Caco-2 (cell line): ENCODE measurements around the gene ITPRIPL1. TPM values are rescaled to one million over a fixed set of nuclear protein-coding genes. Genes with fewer than 3 reads are reported as not detected.
A peak's percentile ranks its signal among the peaks of the same experiment; 100 is the strongest.

Source experiments
- BruUV-seq: library from RNA; stranded (reverse); fragments of 400-500 nt; replicated peaks from 2 replicates; lab custom pipeline; 2021; lab: Mats Ljungman, UMichigan
- CTCF ChIA-PET: fragments of 300-600 bp; sonication (Branson Sonifier 250); formaldehyde crosslinking; loops from one replicate; lab custom pipeline; 2022; ENCODE audit warnings: antibody characterized with exemption; lab: Charles Lee
- POLR2A ChIA-PET: fragments of 300-600 bp; sonication (Branson Sonifier 250); formaldehyde crosslinking; loops from one replicate; lab custom pipeline; 2022; ENCODE audit warnings: antibody characterized with exemption; lab: Charles Lee
- DNase-seq, 2 experiments: peaks; one replicate each; pipeline versions ENCODE4 v3.0.0 to v3.0.0-alpha.2; 2020 to 2022
- H3K27me3 ChIP-seq: replicated peaks from 2 replicates; pipeline ENCODE4 v1.6.0; 2011; ENCODE audit warnings: low read length; ENCODE audit not compliant: control insufficient read depth, insufficient read depth
- H3K36me3 ChIP-seq: 2 replicates; pipeline ENCODE4 v1.5.1; 2011; ENCODE audit warnings: low read length; ENCODE audit not compliant: control insufficient read depth, insufficient read depth
- H3K4me1 ChIP-seq: fragments of 250-450 bp; sonication (Bioruptor Pico); 2 replicates; pipeline ENCODE4 v1.5.1; 2020; ENCODE audit warnings: mild to moderate bottlenecking
- H3K4me3 ChIP-seq: 2 replicates; pipeline ENCODE4 v1.5.1; 2011; ENCODE audit warnings: low read depth, mild to moderate bottlenecking, control low read depth, low read length
- H3K9me3 ChIP-seq: fragments of 250-450 bp; sonication (Bioruptor Pico); 2 replicates; pipeline ENCODE4 v1.5.1; 2020; ENCODE audit warnings: mild to moderate bottlenecking, moderate library complexity
- H3K27ac Mint-ChIP-seq: one replicate; pipeline ENCODE4 v1.8.0; 2022; ENCODE audit warnings: mixed read lengths; ENCODE audit not compliant: unreplicated experiment
- H3K27me3 Mint-ChIP-seq: one replicate; pipeline ENCODE4 v1.8.0; 2022; ENCODE audit warnings: mixed read lengths; ENCODE audit not compliant: insufficient read depth, unreplicated experiment
- H3K36me3 Mint-ChIP-seq: one replicate; pipeline ENCODE4 v1.8.0; 2022; ENCODE audit warnings: mild to moderate bottlenecking, mixed read lengths; ENCODE audit not compliant: insufficient read depth, unreplicated experiment
- H3K4me1 Mint-ChIP-seq: one replicate; pipeline ENCODE4 v1.8.0; 2022; ENCODE audit warnings: low read depth, mixed read lengths; ENCODE audit not compliant: unreplicated experiment
- H3K4me3 Mint-ChIP-seq: one replicate; pipeline ENCODE4 v1.8.0; 2022; ENCODE audit warnings: mild to moderate bottlenecking, moderate library complexity, mixed read lengths; ENCODE audit not compliant: unreplicated experiment
- H3K9me3 Mint-ChIP-seq: one replicate; pipeline ENCODE4 v1.8.0; 2022; ENCODE audit warnings: mixed read lengths; ENCODE audit not compliant: unreplicated experiment
- intact Hi-C: fragments of 100-400 bp; cut with micrococcal nuclease; formaldehyde crosslinking; loops from one replicate; pipeline ENCODE4 v1.10.0; 2022; ENCODE audit not compliant: unreplicated experiment
- total RNA-seq: library from RNA; stranded (reverse); gene quantifications from 2 replicates; pipeline ENCODE4 v1.2.3, GENCODE V29; 2022
- TF ChIP-seq, protein P1 (sequence below), 2 experiments: fragments of 200-600 bp in 1 of 2; IDR thresholded peaks; 1 replicate in 1 of 2; 2 replicates in 1 of 2; pipeline versions ENCODE4 v1.5.1 to v1.8.0; 2011 to 2022; ENCODE audit warnings: antibody characterized with exemption in 1 of 2, control low read depth in 1 of 2, inconsistent platforms in 1 of 2, low read depth in 1 of 2, low read length in 1 of 2, mild to moderate bottlenecking in 1 of 2, moderate library complexity in 1 of 2; ENCODE audit not compliant: insufficient read depth in 1 of 2, severe bottlenecking in 1 of 2, unreplicated experiment in 1 of 2

ITPRIPL1 gene
- total RNA-seq, 1 experiment from 2014 or later: 1.9 TPM

GRCh38 chr2:96336104-96336775 lies 11.1 kb downstream of the ITPRIPL1 start:
- peaks cover 19% of the 10 kb centered on the region for H3K36me3 Mint-ChIP-seq
- H3K4me1 Mint-ChIP-seq: peaks cover 28% of the 10 kb centered on the region
- H3K4me3 ChIP-seq: peak overlapping the region; percentile 94
- no peaks in the 10 kb centered on the region for H3K9me3 ChIP-seq
- ChIA-PET CTCF (interaction anchor here (0.7 to 1.6 kb wide), 7 partner anchors 9 to 424 kb away, joined by 3 to 5 read pairs (median 3); partner anchors contain the start of genes CNNM4 and STARD7), POLR2A (interaction anchor here (0.5 to 1.5 kb wide), 5 partner anchors 9 to 424 kb away, joined by 3 to 14 read pairs (median 8); partner anchors contain the start of gene SNRNP200)
- intact Hi-C loops: no loop called here
- peaks cover 10% of the 10 kb centered on the region; the same call in 1 of the 2 replicates for H3K4me1 ChIP-seq
- BruUV-seq: TSS peak; percentile 73
- peak overlapping the region; percentile 53 for H3K27ac Mint-ChIP-seq
- DNase-seq: no peak
- no peaks in the 10 kb centered on the region; the same call in 1 of the 2 replicates for H3K36me3 ChIP-seq
- H3K27me3 ChIP-seq: no peaks in the 10 kb centered on the region
- TF ChIP-seq, protein P1, sequence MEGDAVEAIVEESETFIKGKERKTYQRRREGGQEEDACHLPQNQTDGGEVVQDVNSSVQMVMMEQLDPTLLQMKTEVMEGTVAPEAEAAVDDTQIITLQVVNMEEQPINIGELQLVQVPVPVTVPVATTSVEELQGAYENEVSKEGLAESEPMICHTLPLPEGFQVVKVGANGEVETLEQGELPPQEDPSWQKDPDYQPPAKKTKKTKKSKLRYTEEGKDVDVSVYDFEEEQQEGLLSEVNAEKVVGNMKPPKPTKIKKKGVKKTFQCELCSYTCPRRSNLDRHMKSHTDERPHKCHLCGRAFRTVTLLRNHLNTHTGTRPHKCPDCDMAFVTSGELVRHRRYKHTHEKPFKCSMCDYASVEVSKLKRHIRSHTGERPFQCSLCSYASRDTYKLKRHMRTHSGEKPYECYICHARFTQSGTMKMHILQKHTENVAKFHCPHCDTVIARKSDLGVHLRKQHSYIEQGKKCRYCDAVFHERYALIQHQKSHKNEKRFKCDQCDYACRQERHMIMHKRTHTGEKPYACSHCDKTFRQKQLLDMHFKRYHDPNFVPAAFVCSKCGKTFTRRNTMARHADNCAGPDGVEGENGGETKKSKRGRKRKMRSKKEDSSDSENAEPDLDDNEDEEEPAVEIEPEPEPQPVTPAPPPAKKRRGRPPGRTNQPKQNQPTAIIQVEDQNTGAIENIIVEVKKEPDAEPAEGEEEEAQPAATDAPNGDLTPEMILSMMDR (IDR thresholded peaks at IDR 0.05; ENCODE audit: insufficient read depth in 1 of 2, low read depth in 1 of 2, low read length in 1 of 2, severe bottlenecking in 1 of 2, unreplicated experiment in 1 of 2): no peak
- H3K27me3 Mint-ChIP-seq: no peaks in the 10 kb centered on the region
- H3K9me3 Mint-ChIP-seq: no peaks in the 10 kb centered on the region
- peak overlapping the region; percentile 78 for H3K4me3 Mint-ChIP-seq

DNA sequence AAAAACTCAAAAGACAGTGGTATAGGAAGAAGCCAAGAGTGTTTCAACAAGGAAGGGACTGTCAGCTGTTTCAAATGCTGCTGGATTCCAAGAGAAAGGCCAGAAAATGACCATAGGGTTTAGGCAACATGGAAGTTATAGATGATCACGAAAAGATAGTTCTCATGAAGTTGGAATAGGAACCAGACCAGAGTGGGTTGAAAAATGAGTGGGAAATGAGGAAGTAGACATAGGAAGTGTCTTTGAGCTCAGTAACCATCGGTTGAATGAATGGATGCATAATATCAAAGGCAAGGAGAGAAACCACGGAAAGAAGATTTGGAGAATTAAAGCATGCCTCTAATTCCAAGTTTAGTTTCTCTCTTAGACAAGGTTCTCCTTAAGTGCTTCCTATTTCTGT lies 11.8 kb downstream of the ITPRIPL1 start:
- Mint-ChIP-seq H3K27me3 (no peaks in the 10 kb centered on the region), H3K27ac (no peak overlapping the region), H3K36me3 (peaks cover 21% of the 10 kb centered on the region), H3K4me1 (peaks cover 35% of the 10 kb centered on the region), H3K4me3 (peak overlapping the region; percentile 78), H3K9me3 (no peaks in the 10 kb centered on the region)
- intact Hi-C loops: no loop called here
- Histone ChIP-seq H3K27me3 (no peaks in the 10 kb centered on the region), H3K4me1 (peaks cover 13% of the 10 kb centered on the region), H3K36me3 (no peaks in the 10 kb centered on the region; the same call in 1 of the 2 replicates), H3K9me3 (no peaks in the 10 kb centered on the region), H3K4me3 (no peak overlapping the region)
- no peak for DNase-seq
- no TSS peak for BruUV-seq
- TF ChIP-seq, protein P1 (IDR thresholded peaks at IDR 0.05; ENCODE audit: insufficient read depth in 1 of 2, low read depth in 1 of 2, low read length in 1 of 2, severe bottlenecking in 1 of 2, unreplicated experiment in 1 of 2): no peak
- CTCF ChIA-PET: interaction anchor here (0.9 kb wide), 1 partner anchor 217 kb away, joined by 3 read pairs; no protein-coding TSS in a partner anchor
- POLR2A ChIA-PET: no interaction called here

DNA sequence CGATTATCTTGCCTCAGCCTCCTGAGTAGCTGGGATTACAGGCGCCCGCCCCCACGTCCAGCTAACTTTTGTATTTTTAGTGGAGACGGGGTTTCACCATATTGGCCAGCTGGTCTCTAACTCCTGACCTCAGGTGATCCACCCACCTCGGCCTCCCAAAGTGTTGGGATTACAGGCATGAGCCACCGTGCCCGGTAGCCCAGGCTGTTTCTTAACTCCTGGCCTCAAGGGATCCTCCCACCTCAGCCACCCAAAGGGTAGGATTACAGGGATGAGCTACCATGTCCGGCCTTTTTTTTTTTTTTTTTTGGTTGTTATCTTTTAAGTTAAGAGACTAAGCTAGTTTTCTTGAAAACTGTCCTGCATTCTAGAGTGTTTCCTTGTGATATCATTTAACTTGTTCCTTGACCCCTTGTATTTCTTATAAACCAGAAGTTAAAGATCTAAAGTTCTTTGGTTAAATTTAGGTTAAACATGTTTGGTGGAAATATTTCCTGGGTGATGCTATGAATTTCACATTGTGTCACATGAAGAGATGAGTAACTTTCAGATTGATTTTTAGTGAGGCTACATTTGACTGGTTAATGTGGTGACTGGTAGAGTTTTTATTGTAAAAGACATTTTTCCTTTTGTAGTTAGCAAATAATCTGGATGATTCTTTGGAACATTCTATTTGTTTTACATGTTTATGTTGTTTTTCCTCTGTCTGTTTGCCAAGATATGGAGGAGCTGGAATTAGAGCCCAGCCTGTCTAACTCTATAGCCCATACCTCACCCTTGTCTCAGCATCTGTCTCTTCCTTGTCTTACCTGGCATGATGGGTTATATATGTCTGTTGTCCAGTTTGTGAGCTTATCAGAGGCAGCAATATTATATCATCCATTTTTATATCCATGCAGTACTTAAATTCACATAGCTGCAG lies 15.6 kb downstream of the ITPRIPL1 start:
- Mint-ChIP-seq H3K36me3 (peaks cover 41% of the 10 kb centered on the region), H3K4me3 (no peak overlapping the region), H3K9me3 (no peaks in the 10 kb centered on the region), H3K4me1 (peaks cover 33% of the 10 kb centered on the region), H3K27me3 (no peaks in the 10 kb centered on the region), H3K27ac (no peak overlapping the region)
- ChIA-PET POLR2A (no interaction called here), CTCF (interaction anchor here (0.6 to 0.9 kb wide), 2 partner anchors 74 to 235 kb away, joined by 6 to 7 read pairs; no protein-coding TSS in a partner anchor)
- Histone ChIP-seq H3K4me1 (peaks cover 19% of the 10 kb centered on the region), H3K9me3 (no peaks in the 10 kb centered on the region), H3K27me3 (no peaks in the 10 kb centered on the region), H3K4me3 (no peak overlapping the region), H3K36me3 (peaks cover 2% of the 10 kb centered on the region; the same call in 1 of the 2 replicates)
- no TSS peak for BruUV-seq
- DNase-seq: no peak
- TF ChIP-seq, protein P1 (IDR thresholded peaks at IDR 0.05; ENCODE audit: insufficient read depth in 1 of 2, low read depth in 1 of 2, low read length in 1 of 2, severe bottlenecking in 1 of 2, unreplicated experiment in 1 of 2): no peak
- intact Hi-C loops: no loop called here
